ENCODE data around the gene THY1. TPM values are rescaled to one million over a fixed set of nuclear protein-coding genes. Genes with fewer than 3 reads are reported as not detected.

THY1 gene
- polyA plus RNA-seq, 1 experiment = 915 TPM

GRCh38 chr11:119448380-119448779, 25.4 kb upstream of the THY1 start:
- no peak overlapping the region for H3K4me3 ChIP-seq (ENCODE audit: low read depth, low read length)
- no peak for TF ChIP-seq CTCF (IDR thresholded peaks at IDR 0.05; ENCODE audit: low read depth, low read length)
- no peak for DNase-seq (ENCODE audit: low read depth, low spot score)
- H3K9me3 ChIP-seq (ENCODE audit: control insufficient read depth, insufficient read depth, low read length) = no peaks in the 10 kb centered on the region
- ChIA-PET POLR2A (no interaction called here), CTCF (interaction anchor here (1.0 kb wide), 1 partner anchor 26 kb away, joined by 6 read pairs; no protein-coding TSS in a partner anchor)
- no peaks in the 10 kb centered on the region for H3K27me3 ChIP-seq (ENCODE audit: control insufficient read depth, insufficient read depth, low read length)
- no peak overlapping the region for H3K27ac ChIP-seq (ENCODE audit: low read depth, low read length)

GRCh38 chr11:119447664-119448242, 24.8 kb upstream of the THY1 start:
- Histone ChIP-seq H3K9me3 (ENCODE audit: control insufficient read depth, insufficient read depth, low read length) (no peaks in the 10 kb centered on the region), H3K4me3 (ENCODE audit: low read depth, low read length) (no peak overlapping the region), H3K27me3 (ENCODE audit: control insufficient read depth, insufficient read depth, low read length) (no peaks in the 10 kb centered on the region), H3K27ac (ENCODE audit: low read depth, low read length) (no peak overlapping the region)
- ChIA-PET POLR2A (no interaction called here), CTCF (interaction anchor here (1.0 kb wide), 1 partner anchor 27 kb away, joined by 6 read pairs; no protein-coding TSS in a partner anchor)
- no peak for TF ChIP-seq CTCF (IDR thresholded peaks at IDR 0.05; ENCODE audit: low read depth, low read length)
- DNase-seq (ENCODE audit: low read depth, low spot score) = no peak

GRCh38 chr11:119446871-119447663, 24.1 kb upstream of the THY1 start:
- ChIA-PET POLR2A (interaction anchor here (0.6 kb wide), 1 partner anchor 15 kb away, joined by 5 read pairs; no protein-coding TSS in a partner anchor), CTCF (no interaction called here)
- TF ChIP-seq CTCF (IDR thresholded peaks at IDR 0.05; ENCODE audit: low read depth, low read length) = no peak
- Histone ChIP-seq H3K27ac (ENCODE audit: low read depth, low read length) (no peak overlapping the region), H3K9me3 (ENCODE audit: control insufficient read depth, insufficient read depth, low read length) (no peaks in the 10 kb centered on the region), H3K4me3 (ENCODE audit: low read depth, low read length) (no peak overlapping the region), H3K27me3 (ENCODE audit: control insufficient read depth, insufficient read depth, low read length) (no peaks in the 10 kb centered on the region)
- no peak for DNase-seq (ENCODE audit: low read depth, low spot score)

GRCh38 chr11:119446434-119446833, 23.5 kb upstream of the THY1 start:
- no peak overlapping the region for H3K4me3 ChIP-seq (ENCODE audit: low read depth, low read length)
- no peak for DNase-seq (ENCODE audit: low read depth, low spot score)
- no peaks in the 10 kb centered on the region for H3K27me3 ChIP-seq (ENCODE audit: control insufficient read depth, insufficient read depth, low read length)
- TF ChIP-seq CTCF (IDR thresholded peaks at IDR 0.05; ENCODE audit: low read depth, low read length) = no peak
- no peak overlapping the region for H3K27ac ChIP-seq (ENCODE audit: low read depth, low read length)
- ChIA-PET CTCF (interaction anchor here (1.3 kb wide), 1 partner anchor 90 kb away, joined by 3 read pairs; no protein-coding TSS in a partner anchor), POLR2A (interaction anchor here (0.6 kb wide), 1 partner anchor 15 kb away, joined by 5 read pairs; no protein-coding TSS in a partner anchor)
- no peaks in the 10 kb centered on the region for H3K9me3 ChIP-seq (ENCODE audit: control insufficient read depth, insufficient read depth, low read length)

- H3K27me3 ChIP-seq (ENCODE audit: control insufficient read depth, insufficient read depth, low read length) = no peaks in the 10 kb centered on the region
- H3K9me3 ChIP-seq (ENCODE audit: control insufficient read depth, insufficient read depth, low read length) = no peaks in the 10 kb centered on the region
- TF ChIP-seq CTCF (IDR thresholded peaks at IDR 0.05; ENCODE audit: low read depth, low read length) = no peak
- no peak overlapping the region for H3K4me3 ChIP-seq (ENCODE audit: low read depth, low read length)
- ChIA-PET CTCF (interaction anchor here (1.3 kb wide), 1 partner anchor 90 kb away, joined by 3 read pairs; no protein-coding TSS in a partner anchor), POLR2A (interaction anchor here (0.8 to 1.2 kb wide), 3 partner anchors 14 to 108 kb away, joined by 3 to 12 read pairs (median 10); no protein-coding TSS in a partner anchor)
- H3K27ac ChIP-seq (ENCODE audit: low read depth, low read length) = no peak overlapping the region
- no peak for DNase-seq (ENCODE audit: low read depth, low spot score)
These were observed 22.9 kb upstream of the THY1 start for GRCh38 chr11:119445850-119446249.
